K562 (cell line): ENCODE results near the gene IRX5. TPM values are rescaled to one million over a fixed set of nuclear protein-coding genes. Genes with fewer than 3 reads are reported as not detected.

Experiments
- AFF1 ChIP-seq, 2 experiments: fragments of 450-650 bp; IDR thresholded peaks; 2 replicates each; pipeline ENCODE4 v1.6.1; 2018; ENCODE audit warnings: mild to moderate bottlenecking in 2 of 2, low read depth in 1 of 2; ENCODE audit not compliant: partially characterized antibody in 2 of 2
- ATF3 ChIP-seq, 2 experiments: fragments of 450-650 bp in 1 of 2; sonication (generic) in 1 of 2; formaldehyde crosslinking in 1 of 2; IDR thresholded peaks in 1 of 2; conservative IDR thresholded peaks in 1 of 2; 2 replicates each; pipeline versions ENCODE4 v1.6.1 to v1.8.1; 2016 to 2023; ENCODE audit warnings: mild to moderate bottlenecking in 2 of 2, moderate library complexity in 2 of 2, inconsistent platforms in 1 of 2, missing genetic modification reagents in 1 of 2
- BRF2 ChIP-seq: IDR thresholded peaks from 3 replicates; pipeline ENCODE4 v1.6.1; 2011; ENCODE audit warnings: borderline replicate concordance, mild to moderate bottlenecking; ENCODE audit not compliant: insufficient read length, insufficient read depth
- CSDE1 ChIP-seq, 2 experiments: fragments of 450-650 bp; IDR thresholded peaks; 2 replicates each; pipeline ENCODE4 v1.6.1; 2016; ENCODE audit warnings: mild to moderate bottlenecking in 1 of 2
- EP300 ChIP-seq: IDR thresholded peaks from 2 replicates; pipeline ENCODE4 v1.6.1; 2012; ENCODE audit warnings: low read length, improper control_type of control experiment
- FOXK1 ChIP-seq: sonication (generic); formaldehyde crosslinking; IDR thresholded peaks from 2 replicates; pipeline ENCODE4 v1.8.0; 2022; ENCODE audit warnings: missing genetic modification reagents, mild to moderate bottlenecking, borderline replicate concordance
- MAZ ChIP-seq, 2 experiments: fragments of 450-650 bp in 1 of 2; sonication (generic) in 1 of 2; formaldehyde crosslinking; IDR thresholded peaks in 1 of 2; conservative IDR thresholded peaks in 1 of 2; 2 replicates each; pipeline versions ENCODE4 v1.4.0 to v1.5.0; 2020; ENCODE audit warnings: mild to moderate bottlenecking in 1 of 2, missing genetic modification reagents in 1 of 2
- MCM3 ChIP-seq: fragments of 450-650 bp; IDR thresholded peaks from 2 replicates; pipeline ENCODE4 v1.6.1; 2016
- NR2F6 ChIP-seq: fragments of 450-650 bp; formaldehyde crosslinking; IDR thresholded peaks from 2 replicates; pipeline ENCODE4 v1.4.0; 2020; ENCODE audit warnings: mild to moderate bottlenecking
- POLR2G ChIP-seq: fragments of 200-400 bp; formaldehyde crosslinking; IDR thresholded peaks from 2 replicates; pipeline ENCODE4 v1.6.1; 2017; ENCODE audit warnings: low read depth, mild to moderate bottlenecking, antibody characterized with exemption, low read length, moderate library complexity
- ZNF395 ChIP-seq: fragments of 200-800 bp; sonication (Bioruptor generic); IDR thresholded peaks from 2 replicates; pipeline ENCODE4 v1.6.1; 2017; ENCODE audit warnings: missing genetic modification characterization, missing compliant biosample characterization
- ZNF609 ChIP-seq: sonication (generic); formaldehyde crosslinking; IDR thresholded peaks from 2 replicates; pipeline ENCODE4 v1.8.1; 2023; ENCODE audit warnings: missing genetic modification reagents, mild to moderate bottlenecking, borderline replicate concordance
- ZNF830 ChIP-seq: fragments of 250-450 bp; sonication (Bioruptor Pico); IDR thresholded peaks from 2 replicates; pipeline ENCODE4 v1.5.0; 2021; ENCODE audit warnings: mild to moderate bottlenecking
- polyA plus RNA-seq, 8 experiments: library from polyadenylated mRNA; depleted of rRNA in 4 of 8; stranded (reverse) in 5 of 8; unstranded in 3 of 8; fragments of >200 nt; fragmentation: Nextera tagmentation in 2 of 8; fragmentation: Illumina TruSeq in 1 of 8; extraction: Ambion mirVana in 2 of 8; extraction: Trizol in 1 of 8; gene quantifications; 2 replicates each; pipeline versions ENCODE4 v1.2.1 to v1.2.3, GENCODE V29; 2011 to 2014; ENCODE audit warnings: inconsistent platforms in 1 of 8, missing spikeins in 1 of 8
- total RNA-seq, 7 experiments: library from RNA; depleted of rRNA in 6 of 7; stranded (reverse); fragments of >200 nt in 6 of 7; fragmentation: Illumina TruSeq in 2 of 7; extraction: Trizol in 2 of 7; gene quantifications; 2 replicates each; pipeline versions ENCODE4 v1.2.1 to v1.2.3, GENCODE V29; 2011 to 2021; ENCODE audit warnings: low replicate concordance in 1 of 7

IRX5 gene
- total and polyA plus RNA-seq, 9 of the 15 experiments (the other 6 are each of a cell fraction or from before 2014, with no cell fraction given), result 0.20 to 4.2 (median 0.94) TPM

GRCh38 chr16:54928411-54929089 is 2.1 kb upstream of the IRX5 start (continued):
- TF ChIP-seq ZNF395 (CRISPR knock-in tag) (no peak), NR2F6 (CRISPR knock-in tag) (no peak), MCM3 (no peak), FOXK1 (CRISPR knock-in tag) (no peak), POLR2G (peak; percentile 82), AFF1 (IDR thresholded peaks at IDR 0.05; ENCODE audit: low read depth in 1 of 2, partially characterized antibody in 2 of 2) (no peak), ATF3 (IDR thresholded peaks at IDR 0.05) (peak; percentile 42), ATF3 (CRISPR knock-in tag; conservative IDR thresholded peaks at IDR 0.05) (no peak), MAZ (CRISPR knock-in tag; conservative IDR thresholded peaks at IDR 0.05 in 1 of 2, IDR thresholded peaks at IDR 0.05 in 1 of 2) (peak; percentile 20 to 74; a peak in 3 of 4 replicates), CSDE1 (IDR thresholded peaks at IDR 0.05) (no peak), EP300 (0 out of 2 replicates have a peak, but pooled peaks have one; percentile 8), BRF2 (no peak), ZNF609 (CRISPR knock-in tag) (no peak), ZNF830 (CRISPR knock-in tag) (no peak)
